Measurements from ENCODE around the gene GATA1. TPM values are rescaled to one million over a fixed set of nuclear protein-coding genes. Genes with fewer than 3 reads are reported as not detected.
A peak's percentile ranks its signal among the peaks of the same experiment; 100 is the strongest.

GATA1 gene
- total RNA-seq, 1 experiment from 2014 or later = 0.23 TPM

- Histone ChIP-seq H3K36me3 (ENCODE audit: control insufficient read depth, insufficient read depth, low read length) (no peaks in the 10 kb centered on the region), H3K27ac (ENCODE audit: low read length) (no peak within 1 kb of the TSS), H3K4me3 (ENCODE audit: low read depth in 2 of 2, low read length in 2 of 2) (no peak within 1 kb of the TSS), H3K9me3 (ENCODE audit: control insufficient read depth, insufficient read depth, low read depth, low read length) (no peaks in the 10 kb centered on the region), H3K27me3 (ENCODE audit: control insufficient read depth, insufficient read depth, low read length) (no peaks in the 10 kb centered on the region), H3K4me1 (ENCODE audit: control insufficient read depth, insufficient read depth, low read length) (no peaks in the 10 kb centered on the region)
- DNase-seq (ENCODE audit: low read depth, low spot score) (no peak), ATAC-seq (peak; percentile 97)
- CTCF ChIA-PET = interaction anchor here (0.7 to 1.2 kb wide), 2 partner anchors 113 to 1979 kb away, joined by 3 to 10 read pairs; no protein-coding TSS in a partner anchor
- in situ Hi-C loops (cut with HindIII; ENCODE audit: low pct_unique_long_range_greater_than_20kb, low sequenced_read_pairs) (no loop called here), intact Hi-C loops (cut with micrococcal nuclease; ENCODE audit: unreplicated experiment) (no loop called here)
- POLR2A ChIA-PET = no interaction called here
- no TSS peak for BruUV-seq (replicated peaks)
- TF ChIP-seq, protein P1, sequence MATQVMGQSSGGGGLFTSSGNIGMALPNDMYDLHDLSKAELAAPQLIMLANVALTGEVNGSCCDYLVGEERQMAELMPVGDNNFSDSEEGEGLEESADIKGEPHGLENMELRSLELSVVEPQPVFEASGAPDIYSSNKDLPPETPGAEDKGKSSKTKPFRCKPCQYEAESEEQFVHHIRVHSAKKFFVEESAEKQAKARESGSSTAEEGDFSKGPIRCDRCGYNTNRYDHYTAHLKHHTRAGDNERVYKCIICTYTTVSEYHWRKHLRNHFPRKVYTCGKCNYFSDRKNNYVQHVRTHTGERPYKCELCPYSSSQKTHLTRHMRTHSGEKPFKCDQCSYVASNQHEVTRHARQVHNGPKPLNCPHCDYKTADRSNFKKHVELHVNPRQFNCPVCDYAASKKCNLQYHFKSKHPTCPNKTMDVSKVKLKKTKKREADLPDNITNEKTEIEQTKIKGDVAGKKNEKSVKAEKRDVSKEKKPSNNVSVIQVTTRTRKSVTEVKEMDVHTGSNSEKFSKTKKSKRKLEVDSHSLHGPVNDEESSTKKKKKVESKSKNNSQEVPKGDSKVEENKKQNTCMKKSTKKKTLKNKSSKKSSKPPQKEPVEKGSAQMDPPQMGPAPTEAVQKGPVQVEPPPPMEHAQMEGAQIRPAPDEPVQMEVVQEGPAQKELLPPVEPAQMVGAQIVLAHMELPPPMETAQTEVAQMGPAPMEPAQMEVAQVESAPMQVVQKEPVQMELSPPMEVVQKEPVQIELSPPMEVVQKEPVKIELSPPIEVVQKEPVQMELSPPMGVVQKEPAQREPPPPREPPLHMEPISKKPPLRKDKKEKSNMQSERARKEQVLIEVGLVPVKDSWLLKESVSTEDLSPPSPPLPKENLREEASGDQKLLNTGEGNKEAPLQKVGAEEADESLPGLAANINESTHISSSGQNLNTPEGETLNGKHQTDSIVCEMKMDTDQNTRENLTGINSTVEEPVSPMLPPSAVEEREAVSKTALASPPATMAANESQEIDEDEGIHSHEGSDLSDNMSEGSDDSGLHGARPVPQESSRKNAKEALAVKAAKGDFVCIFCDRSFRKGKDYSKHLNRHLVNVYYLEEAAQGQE (IDR thresholded peaks at IDR 0.05; ENCODE audit: insufficient read depth in 1 of 2, low read depth in 2 of 2, low read length in 1 of 2) = no peak
- TF ChIP-seq, protein P2, sequence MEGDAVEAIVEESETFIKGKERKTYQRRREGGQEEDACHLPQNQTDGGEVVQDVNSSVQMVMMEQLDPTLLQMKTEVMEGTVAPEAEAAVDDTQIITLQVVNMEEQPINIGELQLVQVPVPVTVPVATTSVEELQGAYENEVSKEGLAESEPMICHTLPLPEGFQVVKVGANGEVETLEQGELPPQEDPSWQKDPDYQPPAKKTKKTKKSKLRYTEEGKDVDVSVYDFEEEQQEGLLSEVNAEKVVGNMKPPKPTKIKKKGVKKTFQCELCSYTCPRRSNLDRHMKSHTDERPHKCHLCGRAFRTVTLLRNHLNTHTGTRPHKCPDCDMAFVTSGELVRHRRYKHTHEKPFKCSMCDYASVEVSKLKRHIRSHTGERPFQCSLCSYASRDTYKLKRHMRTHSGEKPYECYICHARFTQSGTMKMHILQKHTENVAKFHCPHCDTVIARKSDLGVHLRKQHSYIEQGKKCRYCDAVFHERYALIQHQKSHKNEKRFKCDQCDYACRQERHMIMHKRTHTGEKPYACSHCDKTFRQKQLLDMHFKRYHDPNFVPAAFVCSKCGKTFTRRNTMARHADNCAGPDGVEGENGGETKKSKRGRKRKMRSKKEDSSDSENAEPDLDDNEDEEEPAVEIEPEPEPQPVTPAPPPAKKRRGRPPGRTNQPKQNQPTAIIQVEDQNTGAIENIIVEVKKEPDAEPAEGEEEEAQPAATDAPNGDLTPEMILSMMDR (IDR thresholded peaks at IDR 0.05) = peak; percentile 61; the same call in 1 of the 2 replicates
These were observed 24.5 kb upstream of the GATA1 start, which contains the start of gene GLOD5 for GRCh38 chrX:48761674-48762471. Gene GLOD5 (plus strand): TSS chrX:48761747. CDS start chrX:48761791, 44 bp downstream.

DNA sequence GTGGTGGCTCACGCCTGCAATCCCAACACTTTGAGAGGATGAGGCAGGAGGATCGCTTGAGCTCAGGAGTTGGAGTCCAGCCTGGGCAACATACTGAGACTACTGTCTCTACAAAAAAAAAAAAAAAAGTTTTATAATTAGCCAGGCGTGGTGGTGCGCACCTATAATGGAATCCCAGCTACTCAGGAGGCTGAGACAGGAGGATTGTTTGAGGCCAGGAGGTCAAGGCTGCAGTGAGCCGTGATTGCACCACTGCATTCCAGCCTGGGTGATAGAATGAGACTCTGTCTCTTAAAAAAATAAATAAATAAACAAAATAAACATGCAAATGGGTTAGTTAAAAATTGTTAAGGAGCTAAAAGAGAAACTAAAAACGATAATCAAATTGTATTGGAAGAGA, 17.2 kb upstream of the GATA1 start:
- no peak for DNase-seq (ENCODE audit: low read depth, low spot score)
- intact Hi-C loops (cut with micrococcal nuclease; ENCODE audit: unreplicated experiment) = no loop called here
- no peak overlapping the region for H3K4me3 ChIP-seq (ENCODE audit: low read depth in 2 of 2, low read length in 2 of 2)
- ChIA-PET POLR2A (interaction anchor here (0.6 kb wide), 1 partner anchor 938 kb away, joined by 5 read pairs; no protein-coding TSS in a partner anchor), CTCF (no interaction called here)
- no peaks in the 10 kb centered on the region for H3K4me1 ChIP-seq (ENCODE audit: control insufficient read depth, insufficient read depth, low read length)
- TF ChIP-seq POLR2AphosphoS5 (IDR thresholded peaks at IDR 0.05; ENCODE audit: low read depth, low read length) = no peak
- no peak for TF ChIP-seq SIN3A (IDR thresholded peaks at IDR 0.05; ENCODE audit: borderline replicate concordance, insufficient read depth, low read depth, low read length)
- TF ChIP-seq, protein P1 (IDR thresholded peaks at IDR 0.05; ENCODE audit: insufficient read depth in 1 of 2, low read depth in 2 of 2, low read length in 1 of 2) = no peak
- TF ChIP-seq TCF7L2 (IDR thresholded peaks at IDR 0.05; ENCODE audit: low read depth, low read length) = no peak
- TF ChIP-seq, protein P2 (IDR thresholded peaks at IDR 0.05) = no peak
- ATAC-seq = no peak
- BruUV-seq (replicated peaks) = no TSS peak
- in situ Hi-C loops (cut with HindIII; ENCODE audit: low pct_unique_long_range_greater_than_20kb, low sequenced_read_pairs) = no loop called here
- no peaks in the 10 kb centered on the region for H3K36me3 ChIP-seq (ENCODE audit: control insufficient read depth, insufficient read depth, low read length)
- no peaks in the 10 kb centered on the region for H3K27me3 ChIP-seq (ENCODE audit: control insufficient read depth, insufficient read depth, low read length)
- no peak overlapping the region for H3K27ac ChIP-seq (ENCODE audit: low read length)
- no peaks in the 10 kb centered on the region for H3K9me3 ChIP-seq (ENCODE audit: control insufficient read depth, insufficient read depth, low read depth, low read length)
